Stimulated activated CD8-positive, alpha-beta memory T cell treated with anti-CD3 and anti-CD28 coated beads, Interleukin-15, amount 100 ng/mL, for 24 hours (primary cell): Measurements from ENCODE around the gene PNPLA1.

Experiments used
- DNase-seq: peaks from one replicate; pipeline ENCODE4 v3.0.0-alpha.2; 2020; ENCODE audit warnings: low read depth

PNPLA1 gene

GRCh38 chr6:36317623-36318022 lies 47.8 kb downstream of the PNPLA1 start:
- DNase-seq = no peak

- DNase-seq = no peak
These were observed 49.0 kb downstream of the PNPLA1 start for GRCh38 chr6:36318690-36319435.

GRCh38 chr6:36319436-36319762 lies 49.5 kb downstream of the PNPLA1 start:
- no peak for DNase-seq

- DNase-seq = no peak
These were observed 50.0 kb downstream of the PNPLA1 start for GRCh38 chr6:36319821-36320220.

GRCh38 chr6:36320475-36320874 lies 50.6 kb downstream of the PNPLA1 start:
- no peak for DNase-seq

GRCh38 chr6:36322591-36322990 lies 52.7 kb downstream of the PNPLA1 start:
- DNase-seq = no peak

- DNase-seq = no peak
These were observed 53.2 kb downstream of the PNPLA1 start for GRCh38 chr6:36323062-36323461.

- DNase-seq = no peak
These were observed 54.3 kb downstream of the PNPLA1 start for GRCh38 chr6:36324191-36324590.

- DNase-seq = no peak
These were observed 54.9 kb downstream of the PNPLA1 start for GRCh38 chr6:36324715-36325114.

GRCh38 chr6:36326356-36326995 lies 56.6 kb downstream of the PNPLA1 start:
- no peak for DNase-seq

- no peak for DNase-seq
These were observed 57.5 kb downstream of the PNPLA1 start for GRCh38 chr6:36327226-36327918.

GRCh38 chr6:36327919-36328236 lies 58.0 kb downstream of the PNPLA1 start:
- no peak for DNase-seq

GRCh38 chr6:36328600-36328999 lies 58.7 kb downstream of the PNPLA1 start:
- no peak for DNase-seq

- no peak for DNase-seq
These were observed 60.0 kb downstream of the PNPLA1 start for GRCh38 chr6:36329798-36330291.

- DNase-seq = no peak
These were observed 60.5 kb downstream of the PNPLA1 start for GRCh38 chr6:36330366-36330765.

- no peak for DNase-seq
These were observed 61.5 kb downstream of the PNPLA1 start for GRCh38 chr6:36331381-36331780.

- no peak for DNase-seq
These were observed 63.5 kb downstream of the PNPLA1 start for GRCh38 chr6:36333171-36333895.

- no peak for DNase-seq
These were observed 64.3 kb downstream of the PNPLA1 start for GRCh38 chr6:36333931-36334725.

GRCh38 chr6:36334832-36335459 lies 65.1 kb downstream of the PNPLA1 start:
- DNase-seq = no peak

GRCh38 chr6:36335465-36336207 lies 65.8 kb downstream of the PNPLA1 start:
- no peak for DNase-seq
